NK-92 treated with Interleukin-12 subunit alpha and Interleukin-12 subunit beta, amount 100 ng/mL, for 24 hours (cell line): ENCODE measurements around the gene FBXW7.
"Not testable (repeated sequence)": the region's sequence is repeated elsewhere in the genome, so short reads cannot be mapped to it uniquely, and the experiment has no call there.

Experiments used
- DNase-seq: peaks from one replicate; lab custom pipeline; 2025; lab: John Stamatoyannopoulos, UW

The FBXW7 gene, protein sequence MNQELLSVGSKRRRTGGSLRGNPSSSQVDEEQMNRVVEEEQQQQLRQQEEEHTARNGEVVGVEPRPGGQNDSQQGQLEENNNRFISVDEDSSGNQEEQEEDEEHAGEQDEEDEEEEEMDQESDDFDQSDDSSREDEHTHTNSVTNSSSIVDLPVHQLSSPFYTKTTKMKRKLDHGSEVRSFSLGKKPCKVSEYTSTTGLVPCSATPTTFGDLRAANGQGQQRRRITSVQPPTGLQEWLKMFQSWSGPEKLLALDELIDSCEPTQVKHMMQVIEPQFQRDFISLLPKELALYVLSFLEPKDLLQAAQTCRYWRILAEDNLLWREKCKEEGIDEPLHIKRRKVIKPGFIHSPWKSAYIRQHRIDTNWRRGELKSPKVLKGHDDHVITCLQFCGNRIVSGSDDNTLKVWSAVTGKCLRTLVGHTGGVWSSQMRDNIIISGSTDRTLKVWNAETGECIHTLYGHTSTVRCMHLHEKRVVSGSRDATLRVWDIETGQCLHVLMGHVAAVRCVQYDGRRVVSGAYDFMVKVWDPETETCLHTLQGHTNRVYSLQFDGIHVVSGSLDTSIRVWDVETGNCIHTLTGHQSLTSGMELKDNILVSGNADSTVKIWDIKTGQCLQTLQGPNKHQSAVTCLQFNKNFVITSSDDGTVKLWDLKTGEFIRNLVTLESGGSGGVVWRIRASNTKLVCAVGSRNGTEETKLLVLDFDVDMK

DNA sequence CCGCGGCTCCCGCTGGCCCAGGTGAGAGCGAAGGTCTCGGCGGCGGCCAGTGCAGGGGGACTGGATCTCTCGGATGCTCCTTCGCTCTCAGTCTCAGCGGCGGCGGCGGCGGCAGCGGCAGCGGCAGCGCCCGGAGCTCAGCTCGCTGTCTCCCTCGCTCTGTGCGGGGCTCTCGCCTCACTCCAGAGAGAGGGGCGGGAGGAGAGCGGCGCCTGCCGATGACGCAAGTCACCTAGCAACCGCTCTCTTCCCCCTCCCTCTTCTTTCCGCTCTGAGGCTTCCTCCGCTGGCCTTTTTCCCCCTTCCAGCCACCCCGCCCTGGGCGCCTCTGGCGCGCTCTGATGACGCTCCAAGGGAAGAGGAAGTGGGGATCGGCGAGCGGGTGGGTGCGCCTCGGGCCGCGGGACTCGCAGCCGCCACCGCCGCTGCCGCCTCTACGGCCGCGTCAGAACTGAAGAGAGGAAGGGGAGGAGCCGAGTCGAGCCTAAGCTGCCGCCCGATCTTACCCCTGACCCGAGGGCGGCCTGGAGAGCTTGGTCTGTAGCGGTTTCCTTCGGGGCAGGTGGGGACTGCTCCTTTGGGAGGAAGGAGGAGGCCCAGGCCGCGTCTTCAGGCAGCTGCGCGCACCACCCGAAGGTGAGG lies at the start of gene FBXW7:
FBXW7 (minus strand) TSS at position 190 of the 642 bp plus-strand sequence. CDS start 124,289 bp downstream, outside the sequence.
- peak; percentile 95 for DNase-seq

- no peak for DNase-seq
Measured at GRCh38 chr4:152585023-152585441, 49.1 kb upstream of the FBXW7 start.

GRCh38 chr4:152581536-152582160 lies 45.8 kb upstream of the FBXW7 start:
- no peak for DNase-seq

DNA sequence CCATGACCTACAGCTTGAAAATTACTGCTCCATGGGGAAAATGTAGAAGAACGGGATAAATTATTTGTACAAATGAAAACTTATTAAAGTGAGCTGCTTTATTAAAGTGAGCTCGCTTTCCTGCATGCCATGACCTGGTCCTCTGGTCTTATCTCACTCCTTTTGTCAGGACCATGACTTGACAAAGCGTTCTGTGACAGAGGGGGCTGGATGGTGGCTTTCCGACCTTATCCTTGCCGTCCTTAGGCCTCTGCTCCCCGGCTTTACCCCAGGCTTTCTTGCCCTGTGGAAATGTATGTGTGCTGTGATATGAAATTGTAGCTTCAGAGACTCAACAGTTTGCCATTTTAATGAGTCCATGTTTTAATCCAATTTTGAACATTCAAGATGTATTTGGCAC lies 44.0 kb upstream of the FBXW7 start:
- DNase-seq, result no peak

- no peak for DNase-seq
Measured at GRCh38 chr4:152579107-152579764, 43.3 kb upstream of the FBXW7 start.

- DNase-seq, result no peak
Measured at GRCh38 chr4:152578670-152579069, 42.8 kb upstream of the FBXW7 start.

- no peak for DNase-seq
Measured at GRCh38 chr4:152577708-152578396, 42.0 kb upstream of the FBXW7 start.

GRCh38 chr4:152575533-152575932 lies 39.6 kb upstream of the FBXW7 start:
- no peak for DNase-seq

GRCh38 chr4:152573861-152574260 lies 38.0 kb upstream of the FBXW7 start:
- no peak for DNase-seq

DNA sequence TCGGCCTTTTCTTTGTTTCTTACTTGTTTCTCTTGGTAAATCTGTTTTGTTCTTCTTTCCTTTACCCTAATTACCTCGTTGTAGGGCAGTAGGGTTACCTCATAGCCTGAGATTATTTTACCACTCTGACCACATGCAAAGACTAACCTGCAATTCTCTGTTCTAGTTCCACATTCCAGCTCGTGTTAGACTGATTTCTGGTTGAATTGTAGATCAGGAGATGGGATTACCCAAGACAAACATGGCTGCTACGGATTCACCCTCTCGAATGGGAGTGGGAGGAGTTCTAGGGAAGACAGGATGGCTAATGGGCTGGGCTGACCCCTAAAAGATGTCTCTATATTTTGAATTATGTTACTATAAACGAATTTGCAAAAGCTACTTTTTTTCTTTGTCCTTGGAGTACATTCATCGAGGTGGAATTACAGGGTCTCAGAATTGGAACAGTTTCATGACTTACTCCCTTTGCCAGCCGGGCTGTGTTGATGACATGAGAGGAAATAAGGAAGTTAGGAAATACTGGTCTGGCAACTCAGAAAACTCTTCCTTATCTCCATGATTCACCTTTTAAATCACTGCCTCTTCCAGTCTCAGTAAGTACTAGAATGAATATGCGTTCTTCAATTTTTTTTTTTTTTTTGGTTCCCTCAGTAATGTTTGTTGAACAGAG lies 36.7 kb upstream of the FBXW7 start:
- DNase-seq, result no peak

- no peak for DNase-seq
Measured at GRCh38 chr4:152571770-152572169, 35.9 kb upstream of the FBXW7 start.

DNA sequence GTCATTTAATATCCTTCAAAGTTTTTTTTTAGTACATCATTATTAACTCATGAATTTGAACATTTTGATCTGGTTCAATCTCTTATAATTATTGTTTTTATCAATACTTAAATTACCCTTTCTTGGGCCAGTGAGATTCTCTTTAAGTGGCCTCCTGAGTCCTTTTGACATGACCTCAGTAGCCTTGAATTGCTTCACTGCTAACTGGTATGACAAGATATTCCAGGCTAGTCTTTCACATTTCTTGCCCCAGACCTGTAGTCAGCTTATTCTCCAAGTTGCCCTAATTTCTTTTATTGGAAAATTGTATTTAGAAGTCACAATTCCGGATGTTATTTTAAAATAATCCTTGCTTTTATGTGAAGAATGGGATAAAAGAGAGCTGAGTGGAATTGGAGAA lies 35.4 kb upstream of the FBXW7 start:
- no peak for DNase-seq

- no peak for DNase-seq
Measured at GRCh38 chr4:152565333-152565732, 29.4 kb upstream of the FBXW7 start.

DNA sequence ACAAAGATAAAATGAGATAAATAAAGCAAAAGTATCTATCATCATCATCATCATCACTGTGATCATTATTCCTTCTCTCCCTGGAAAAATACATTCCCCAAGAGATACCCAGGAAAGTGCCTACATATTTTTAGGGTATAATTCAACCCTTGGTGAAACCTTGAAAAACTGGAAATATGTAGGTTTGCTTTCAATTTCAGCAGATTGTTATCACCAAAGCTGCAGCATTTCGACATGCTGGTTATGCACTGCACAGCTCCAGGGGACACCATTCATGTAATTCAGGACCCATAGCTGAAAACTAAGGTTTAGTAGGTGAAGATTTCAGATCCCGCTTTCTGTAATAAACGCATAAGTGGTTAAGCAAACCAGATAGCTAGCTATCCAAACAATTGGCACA lies 28.4 kb upstream of the FBXW7 start:
- no peak for DNase-seq

DNA sequence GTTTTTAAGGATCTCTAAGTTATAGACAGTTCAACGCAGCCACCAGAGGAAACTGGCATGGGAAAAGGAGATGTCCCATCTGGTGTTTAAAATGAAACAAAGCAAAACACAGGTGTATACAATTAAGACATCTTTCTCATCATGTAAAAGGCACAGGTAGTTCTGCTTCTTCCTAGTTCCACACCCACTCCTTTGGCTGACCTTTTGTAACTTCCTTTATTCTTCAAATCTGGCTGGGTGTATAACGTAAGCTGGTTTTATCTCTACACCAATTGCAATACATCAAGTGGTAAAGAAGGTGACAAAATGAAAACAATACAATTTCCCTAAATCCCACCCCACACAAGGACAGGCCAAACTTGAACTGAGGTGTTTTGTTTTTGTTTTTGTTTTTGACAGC lies 27.3 kb upstream of the FBXW7 start:
- no peak for DNase-seq

DNA sequence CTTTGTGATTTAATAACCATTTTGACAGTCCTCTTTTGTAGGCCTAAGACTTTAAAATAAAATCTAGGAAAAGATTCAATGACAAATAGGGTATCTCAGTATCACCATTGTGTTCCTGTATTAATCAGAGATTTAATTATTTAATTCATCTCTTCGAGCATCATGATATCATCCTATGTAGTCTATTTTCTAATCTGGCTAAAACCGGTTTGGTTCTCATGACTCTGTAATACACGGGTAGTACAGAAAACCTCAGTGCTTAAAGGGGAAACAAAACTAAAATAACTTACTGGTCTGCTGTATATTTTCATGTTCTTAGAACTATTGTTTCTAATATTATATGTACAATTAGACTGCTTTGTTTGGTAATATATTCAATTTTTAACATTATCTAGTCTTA lies 23.7 kb upstream of the FBXW7 start:
- no peak for DNase-seq

DNA sequence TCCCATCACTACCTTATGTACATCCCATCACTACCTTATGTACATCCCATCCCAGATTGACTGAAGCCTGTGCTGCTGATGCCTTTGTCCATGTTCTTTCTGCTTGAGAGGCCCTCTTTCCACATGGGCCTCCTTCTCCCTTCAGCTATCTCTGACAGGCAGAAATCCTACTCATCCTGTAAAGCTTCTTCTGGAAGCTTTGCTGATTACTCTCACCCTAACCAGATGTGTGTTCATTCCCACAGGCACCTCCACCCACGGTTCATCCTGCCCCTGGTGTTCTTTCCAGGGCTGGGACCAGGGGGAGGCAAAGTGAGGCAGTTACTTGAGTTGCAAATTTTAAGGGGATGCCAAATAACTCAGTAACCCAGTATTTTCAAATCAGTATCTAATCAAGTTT lies 22.5 kb upstream of the FBXW7 start:
- no peak for DNase-seq

DNA sequence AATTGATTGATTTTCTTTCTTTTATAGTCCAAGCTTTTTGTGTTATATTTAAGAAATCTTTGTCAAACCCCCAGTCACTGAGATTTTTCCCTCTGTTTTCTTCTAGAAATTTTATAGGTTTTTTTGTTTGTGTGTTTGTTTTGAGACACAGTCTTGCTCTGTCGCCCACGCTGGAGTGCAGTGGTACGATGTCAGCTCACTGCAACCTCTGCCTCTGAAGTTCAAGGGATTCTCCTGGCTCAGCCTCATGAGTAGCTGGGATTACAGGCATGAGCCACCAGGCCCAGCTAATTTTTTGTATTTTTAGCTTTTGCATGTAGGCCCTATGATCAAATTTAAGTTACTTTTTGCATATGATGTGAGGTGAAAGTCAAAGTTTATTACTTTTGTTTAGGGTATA lies 20.9 kb upstream of the FBXW7 start:
- no peak for DNase-seq

GRCh38 chr4:152556283-152556682 lies 20.4 kb upstream of the FBXW7 start:
- DNase-seq, result no peak

- DNase-seq, result no peak
Measured at GRCh38 chr4:152554742-152555141, 18.9 kb upstream of the FBXW7 start.

- not testable (repeated sequence) for DNase-seq
Measured at GRCh38 chr4:152550687-152551086, 14.8 kb upstream of the FBXW7 start.
